CD4-positive, alpha-beta T cell treated with Interleukin-10 for 1 hour (primary cell): ENCODE results near the gene FAAP20.
A peak's percentile ranks its signal among the peaks of the same experiment; 100 is the strongest.

Source experiments
- DNase-seq: peaks from one replicate; pipeline ENCODE4 v3.0.0-alpha.2; 2020

The FAAP20 gene, protein sequence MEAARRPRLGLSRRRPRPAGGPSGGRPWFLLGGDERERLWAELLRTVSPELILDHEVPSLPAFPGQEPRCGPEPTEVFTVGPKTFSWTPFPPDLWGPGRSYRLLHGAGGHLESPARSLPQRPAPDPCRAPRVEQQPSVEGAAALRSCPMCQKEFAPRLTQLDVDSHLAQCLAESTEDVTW

DNA sequence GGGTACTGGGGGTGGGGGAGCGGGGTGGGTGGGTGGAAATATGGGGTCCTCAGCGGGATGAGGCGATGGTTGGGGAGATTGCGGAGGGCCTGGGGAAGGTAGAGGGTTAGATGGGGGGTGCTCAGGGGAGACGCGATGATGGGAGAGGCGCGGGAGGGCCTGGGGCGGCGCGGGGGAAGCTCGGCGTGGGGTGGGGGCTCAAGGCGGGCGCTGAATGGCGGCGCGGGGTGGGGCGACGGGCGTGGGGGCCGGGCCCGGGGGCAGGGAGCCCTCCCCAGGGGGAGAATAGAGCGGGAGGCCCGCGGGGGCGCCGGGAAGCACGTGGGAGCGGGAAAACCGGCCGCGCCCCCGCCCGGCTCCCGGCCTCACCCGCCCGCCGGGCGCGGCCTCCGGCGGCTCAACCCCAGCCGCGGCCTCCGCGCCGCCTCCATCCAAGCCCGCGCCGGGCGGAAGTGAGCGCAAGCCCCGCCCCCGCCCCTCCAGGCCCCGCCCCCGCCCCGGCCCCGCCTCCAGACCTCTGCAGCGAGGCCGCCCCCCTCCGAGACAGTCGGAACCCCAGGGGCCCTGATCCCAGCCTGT lies at the start of gene FAAP20:
Gene FAAP20, minus strand, starts transcription at position 454 of the 579 bp plus-strand sequence. Its CDS starts 23 bp downstream, at position 431.
- DNase-seq: peak; percentile 84

DNA sequence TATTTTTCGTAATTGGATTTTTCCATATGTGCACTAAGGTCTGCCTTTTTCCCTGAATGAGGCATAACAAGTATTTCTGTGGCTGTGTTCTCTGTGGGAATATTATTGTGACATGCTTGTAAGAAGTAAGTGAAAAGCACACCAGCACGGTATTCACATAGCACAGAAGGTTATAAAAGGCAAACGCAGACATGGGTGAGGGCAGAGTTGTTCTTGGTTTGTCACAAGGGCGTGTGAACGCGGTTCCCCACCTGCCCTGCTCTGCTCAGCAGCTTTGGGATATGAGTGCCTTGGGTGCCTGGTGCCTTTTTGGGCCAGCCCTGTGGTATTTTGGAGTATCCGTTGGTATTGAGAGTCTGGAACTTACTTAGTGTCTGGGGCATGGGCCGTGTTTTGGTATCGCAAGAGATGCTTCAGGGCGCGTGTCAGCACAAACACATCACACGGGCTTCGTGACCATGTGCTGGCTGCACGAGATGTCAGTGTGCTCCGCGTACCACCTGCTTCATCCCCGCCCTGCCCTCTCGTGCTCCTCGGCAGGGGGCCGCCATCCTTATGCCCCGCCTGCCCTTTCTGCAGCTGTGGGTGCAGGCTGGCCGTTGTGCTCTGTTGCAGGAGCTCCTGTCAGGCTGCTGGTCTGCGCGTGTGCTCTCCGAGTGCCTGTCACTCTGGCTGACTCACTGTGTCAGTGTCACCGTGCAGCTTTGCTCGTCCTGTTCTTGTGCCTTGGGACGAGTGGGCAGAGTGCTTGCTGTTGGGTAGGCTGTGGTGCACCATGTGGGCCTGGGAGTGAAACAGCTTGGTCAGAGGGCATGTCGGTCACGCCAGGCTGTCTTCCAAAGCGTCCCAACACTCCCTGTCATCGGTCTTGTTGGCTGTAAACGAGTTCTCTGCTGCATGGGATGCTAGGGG lies 48.5 kb upstream of the FAAP20 start:
- no peak for DNase-seq

DNA sequence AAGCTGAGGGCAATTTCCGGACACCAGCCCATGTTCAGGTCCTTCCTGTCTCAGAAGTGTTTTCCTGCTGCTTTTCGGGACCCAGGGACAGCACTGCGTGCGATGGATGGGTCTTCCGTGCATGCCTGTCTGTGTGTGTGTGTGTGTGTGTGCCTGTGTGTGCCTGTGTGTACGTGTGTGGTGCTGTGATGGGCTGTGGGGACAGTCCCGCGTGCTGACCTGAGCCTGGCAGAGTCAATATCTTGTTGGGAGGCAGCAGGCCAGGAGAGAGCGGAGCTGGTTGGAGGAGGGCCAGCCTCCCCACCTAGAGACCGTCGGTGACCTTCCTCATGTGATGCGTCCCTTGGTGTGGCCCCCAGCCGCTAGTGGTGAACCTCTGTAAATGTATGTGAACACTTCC lies 47.2 kb upstream of the FAAP20 start:
- DNase-seq: no peak

DNA sequence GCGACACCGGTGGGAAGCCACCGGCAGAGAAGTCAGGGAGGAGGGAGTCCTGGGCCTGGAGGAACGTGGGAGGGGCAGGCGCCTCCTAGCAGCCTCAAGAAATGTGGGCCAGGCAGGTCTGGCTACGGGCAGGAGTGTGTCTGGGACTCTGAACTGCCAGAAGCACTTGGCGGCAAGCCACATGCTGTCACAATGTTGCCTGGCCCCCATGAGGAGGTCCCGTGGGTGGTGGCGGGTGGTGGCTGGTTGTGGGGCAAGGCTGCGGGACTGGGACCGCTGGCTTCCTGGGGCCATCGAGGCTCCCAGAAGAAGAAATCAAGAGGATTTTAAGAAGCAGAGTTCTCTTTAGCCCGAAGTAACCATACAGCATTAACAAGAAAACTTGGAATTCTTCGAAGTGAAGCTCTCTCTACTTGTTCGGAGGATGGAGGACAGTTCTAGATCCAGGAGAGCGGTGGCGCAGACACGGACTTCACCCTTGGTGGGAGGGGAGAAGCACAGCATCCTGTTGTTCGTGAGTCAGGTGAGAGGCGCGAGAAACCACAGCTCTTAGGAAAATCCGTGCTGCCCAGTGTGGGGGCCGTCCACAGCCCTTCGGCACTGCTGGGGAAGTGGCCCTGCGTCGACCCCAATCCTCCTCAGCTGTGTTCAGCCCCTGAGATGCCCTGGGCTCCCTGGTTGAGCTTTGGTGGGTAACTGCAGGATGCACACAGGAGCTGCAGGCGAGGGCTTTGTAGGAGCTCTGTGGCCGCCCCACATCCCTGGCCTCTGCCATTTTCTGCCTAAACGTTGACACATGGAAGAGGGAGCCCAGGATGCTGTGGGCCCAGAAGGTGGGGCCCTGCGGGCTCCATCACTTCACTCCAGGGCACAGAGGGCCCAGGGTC lies 45.9 kb upstream of the FAAP20 start:
- no peak for DNase-seq

DNA sequence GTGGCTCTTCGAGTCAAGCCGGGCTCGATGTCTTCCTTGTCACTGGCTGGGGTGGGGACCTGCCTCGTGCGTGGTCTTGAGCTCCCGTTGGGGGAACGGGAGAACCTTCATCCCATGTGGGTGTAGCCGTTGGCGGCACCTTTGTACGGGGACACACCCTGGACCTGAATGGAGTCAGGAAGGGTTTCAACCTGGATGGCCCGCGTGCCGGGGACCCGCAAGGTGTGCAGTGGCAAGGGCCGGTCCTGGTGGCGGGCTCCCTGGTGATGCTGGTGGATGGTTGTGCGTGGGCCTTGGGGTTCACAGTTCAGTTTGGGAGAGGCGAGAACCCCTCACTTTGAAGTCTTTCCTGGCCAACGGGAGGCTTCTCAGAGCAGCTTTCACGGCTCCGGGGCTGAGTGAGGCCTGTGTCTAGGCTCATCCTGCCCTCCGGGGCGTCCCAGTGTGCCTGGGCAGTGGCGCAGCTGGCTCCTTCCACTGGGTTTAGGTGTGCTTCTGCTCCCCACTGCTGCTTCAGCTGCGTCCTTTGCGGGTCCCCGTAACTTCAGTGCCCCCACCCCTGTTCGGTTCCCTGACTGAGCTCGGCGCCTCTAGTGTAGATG lies 44.9 kb upstream of the FAAP20 start:
- no peak for DNase-seq

DNA sequence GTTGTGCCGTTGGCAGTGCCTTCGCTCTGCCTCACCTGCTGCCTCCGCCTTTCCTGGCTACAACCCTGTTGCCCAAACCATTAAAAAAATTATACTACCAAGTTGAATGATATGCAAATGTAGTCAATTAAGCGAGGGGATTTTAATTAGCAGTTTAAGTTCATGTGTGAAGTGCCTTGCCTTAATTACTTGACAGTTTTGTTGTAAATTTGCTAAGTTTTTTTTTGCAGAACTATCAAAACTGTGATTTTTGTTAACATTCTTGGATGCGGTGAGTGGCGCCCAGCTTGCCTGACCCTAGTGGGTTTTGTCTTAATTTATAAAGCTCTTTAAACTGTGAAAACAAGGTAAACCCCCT lies 44.4 kb upstream of the FAAP20 start:
- DNase-seq: no peak

DNA sequence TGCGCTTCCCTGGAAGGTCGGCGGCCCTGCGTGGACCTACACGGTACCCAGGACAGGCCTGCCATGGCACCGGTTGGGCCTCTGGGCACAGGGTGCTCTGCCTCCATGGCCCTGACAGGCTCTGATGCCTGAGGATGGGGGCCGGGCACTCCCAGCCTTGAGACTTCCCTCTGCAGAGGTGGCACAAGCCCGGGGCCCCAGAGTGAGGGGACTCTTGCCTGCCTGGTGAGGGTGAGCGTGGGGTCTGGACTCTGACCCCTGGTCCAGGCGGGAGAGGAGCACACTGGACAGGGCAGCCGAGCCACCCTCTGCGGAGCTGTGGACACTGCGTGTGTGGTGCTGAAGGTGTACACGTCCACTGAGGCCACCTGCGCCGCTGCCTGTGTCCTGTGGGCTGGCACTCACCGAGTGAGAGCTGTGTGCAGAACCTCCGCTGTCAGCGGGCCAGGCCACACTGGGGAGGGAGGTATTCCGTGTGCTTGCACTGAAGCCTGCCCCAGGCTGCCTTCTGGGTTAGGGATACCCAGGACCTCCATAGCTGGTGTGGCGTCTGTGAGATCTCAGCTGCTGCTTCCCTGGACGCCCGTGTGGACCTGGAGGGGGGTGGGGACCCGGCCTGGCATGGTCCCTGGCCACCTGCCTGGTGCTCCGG lies 43.9 kb upstream of the FAAP20 start:
- no peak for DNase-seq

DNA sequence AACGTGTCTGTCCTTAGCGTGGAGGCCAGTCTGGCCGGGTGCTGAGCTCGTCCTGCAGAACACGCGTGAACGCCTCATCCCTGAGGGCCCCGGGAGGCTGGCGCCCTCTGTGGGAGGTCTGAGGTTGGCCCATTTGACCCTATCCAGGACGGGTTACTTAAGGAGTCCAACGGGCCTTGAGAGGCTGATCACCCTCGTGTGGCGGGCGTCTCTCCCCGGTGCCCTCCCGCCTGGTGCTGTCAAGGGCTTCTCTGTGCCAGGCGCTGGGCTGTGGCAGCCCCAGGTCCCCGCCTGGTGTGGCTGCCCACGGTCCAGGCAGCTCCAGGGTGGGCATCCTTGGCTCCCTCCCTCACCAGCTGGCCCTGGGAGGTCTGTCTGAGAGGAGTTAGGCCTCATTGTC lies 43.2 kb upstream of the FAAP20 start:
- no peak for DNase-seq

DNA sequence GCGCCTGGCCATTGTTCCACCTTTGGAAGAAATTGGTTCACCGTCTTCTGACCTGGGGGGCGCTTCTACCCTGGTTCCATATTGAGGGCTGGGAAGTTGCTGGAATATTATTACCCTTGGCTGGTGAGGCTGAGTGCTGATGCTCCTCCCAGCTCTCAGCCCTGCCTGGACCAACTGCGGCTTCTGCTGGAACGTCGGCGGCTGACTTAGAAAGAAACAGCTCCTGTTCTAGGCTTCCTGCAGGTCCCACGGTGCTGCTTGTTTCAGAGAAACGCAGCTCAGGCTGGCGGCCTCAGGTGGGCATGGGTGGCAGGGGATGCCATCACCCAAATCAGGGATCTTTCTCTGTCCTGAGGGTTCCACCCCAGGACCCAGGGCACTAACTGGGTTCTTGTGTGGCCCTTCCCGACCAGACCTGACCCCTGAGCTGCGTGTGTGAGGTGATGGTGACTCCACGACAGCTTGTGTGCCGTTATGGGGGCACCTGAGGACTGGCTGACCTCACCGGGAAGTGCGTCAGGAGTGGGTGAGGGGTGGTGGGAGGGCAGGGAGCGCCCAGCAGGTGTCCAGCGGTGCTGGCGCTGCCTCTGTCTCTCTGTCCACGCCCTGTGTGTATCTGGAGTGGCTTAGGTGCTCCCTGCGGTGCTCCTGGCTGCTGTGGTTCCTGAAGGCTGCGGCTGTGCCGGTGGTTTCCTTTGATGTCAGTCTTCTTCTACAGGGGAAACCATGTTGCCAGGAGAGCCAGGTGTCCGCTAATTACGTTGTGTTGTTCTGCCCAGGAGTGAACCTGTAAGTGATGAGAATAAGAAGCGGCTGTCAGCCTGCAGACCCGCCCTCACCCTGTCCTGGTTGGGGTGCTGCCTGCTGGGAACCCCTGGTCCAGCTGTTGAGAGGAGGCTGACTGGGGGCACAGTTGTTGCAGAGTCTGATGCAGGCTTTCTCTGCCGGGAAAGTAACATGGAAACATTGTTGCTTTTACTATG lies 42.4 kb upstream of the FAAP20 start:
- DNase-seq: peak; percentile 74

DNA sequence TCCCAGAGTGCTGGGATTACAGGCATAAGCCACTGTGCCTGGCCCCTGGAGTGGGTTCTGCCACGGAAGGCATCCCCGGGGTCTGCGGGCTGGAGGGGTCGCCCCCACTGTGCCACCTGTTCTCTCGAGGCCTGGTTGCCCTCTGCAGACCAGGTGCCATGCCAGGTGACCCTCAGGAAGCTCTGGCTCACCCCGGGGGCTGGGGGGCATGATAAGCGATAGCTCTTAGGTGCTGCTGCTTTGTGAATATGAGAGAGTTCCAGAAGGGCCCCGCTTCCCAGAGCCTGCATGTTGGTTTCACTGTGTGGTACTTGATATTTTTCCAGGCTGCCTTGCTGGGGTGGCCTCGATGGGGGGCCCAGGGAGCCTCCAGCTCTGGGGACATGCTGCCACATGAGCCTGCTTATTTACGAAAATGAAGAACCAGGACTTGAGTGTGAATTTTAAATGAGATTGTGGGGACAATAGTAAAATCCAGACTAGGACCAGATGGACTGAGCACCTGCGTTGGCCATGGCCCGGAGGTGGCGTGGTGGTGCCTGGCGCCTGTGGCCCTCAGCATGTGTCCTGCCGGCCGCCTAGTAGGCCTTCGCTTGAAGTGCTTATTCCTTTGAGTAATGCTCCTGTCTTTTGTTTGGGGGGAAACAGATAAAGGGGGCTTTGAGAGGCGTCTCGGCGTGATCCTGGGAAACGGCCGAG lies 40.9 kb upstream of the FAAP20 start:
- DNase-seq: no peak

DNA sequence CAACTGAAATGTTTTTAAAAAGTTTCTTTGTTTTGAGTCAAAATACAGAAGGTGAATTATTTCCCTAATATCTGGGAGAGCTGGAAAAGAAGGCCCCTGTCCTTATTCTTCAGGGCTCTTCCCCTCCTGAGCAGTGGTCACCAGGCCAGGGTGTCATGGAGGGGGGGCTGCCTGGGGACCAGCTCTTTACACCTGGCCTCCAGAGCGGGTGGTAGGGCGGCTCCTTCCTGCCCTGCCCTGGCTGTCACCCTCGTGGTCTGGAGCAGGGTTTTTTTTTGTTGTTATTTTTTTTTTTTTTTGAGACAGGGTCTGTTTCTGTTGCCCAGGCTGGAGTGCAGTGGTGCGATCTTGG lies 40.2 kb upstream of the FAAP20 start:
- peak; percentile 56 for DNase-seq

DNA sequence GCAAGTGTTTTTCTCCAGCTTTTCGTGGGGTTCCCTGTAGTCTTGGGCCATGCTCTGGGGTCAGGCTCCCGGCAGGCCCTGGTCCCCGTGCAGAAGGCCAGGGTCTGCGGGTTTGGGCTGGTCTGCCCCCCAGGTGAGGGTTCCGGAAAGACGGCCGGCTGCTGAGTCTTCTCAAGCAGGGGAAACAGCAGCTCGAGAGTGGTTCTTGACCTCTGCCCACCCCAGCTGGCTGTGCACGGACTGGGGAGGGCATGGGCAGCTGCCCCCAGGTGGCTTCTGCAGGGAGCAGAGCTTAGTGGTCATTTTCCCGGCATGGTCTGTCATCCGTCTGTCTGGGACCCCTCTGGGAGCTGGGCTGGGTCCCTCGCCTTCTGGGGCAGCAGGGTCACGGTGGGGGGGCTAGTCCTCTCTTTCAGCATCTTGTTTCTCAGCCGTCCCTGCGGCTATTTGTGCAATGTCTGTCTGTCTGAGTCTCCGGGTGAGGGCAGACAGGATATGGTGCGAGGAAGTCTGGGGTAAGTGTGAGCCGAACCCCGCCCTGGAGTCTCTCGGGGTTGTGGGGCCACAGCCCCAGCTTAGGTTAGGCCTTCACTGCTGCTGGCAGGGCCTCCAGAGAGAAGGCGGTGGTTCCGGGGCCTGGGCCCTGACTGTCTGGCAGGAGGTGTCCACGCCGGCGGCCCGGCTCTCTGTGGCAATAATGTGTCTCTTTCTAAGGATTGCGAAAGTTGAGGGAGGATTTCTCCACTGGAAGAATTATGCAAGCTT lies 39.6 kb upstream of the FAAP20 start:
- peak; percentile 88 for DNase-seq

DNA sequence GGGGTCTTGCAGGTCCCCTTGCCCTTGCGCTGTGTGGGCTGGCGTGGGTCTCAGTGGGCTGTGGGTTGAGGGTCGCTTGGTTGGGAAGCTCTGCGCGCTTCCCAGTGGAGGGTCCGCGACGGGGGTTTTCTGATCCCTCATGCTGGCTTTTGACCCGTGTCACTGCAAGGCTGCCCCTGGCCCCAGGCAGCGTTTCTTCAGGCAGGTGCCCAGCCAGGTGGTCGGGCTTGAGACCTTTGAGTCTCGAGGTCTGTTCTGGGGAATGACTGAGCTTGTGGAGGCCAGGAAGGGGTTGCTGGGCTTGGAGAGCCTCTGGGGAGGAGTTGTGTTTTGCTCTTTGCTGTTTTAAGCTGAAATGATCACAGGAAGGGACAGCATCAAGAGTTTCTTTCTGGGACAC lies 38.9 kb upstream of the FAAP20 start:
- no peak for DNase-seq

DNA sequence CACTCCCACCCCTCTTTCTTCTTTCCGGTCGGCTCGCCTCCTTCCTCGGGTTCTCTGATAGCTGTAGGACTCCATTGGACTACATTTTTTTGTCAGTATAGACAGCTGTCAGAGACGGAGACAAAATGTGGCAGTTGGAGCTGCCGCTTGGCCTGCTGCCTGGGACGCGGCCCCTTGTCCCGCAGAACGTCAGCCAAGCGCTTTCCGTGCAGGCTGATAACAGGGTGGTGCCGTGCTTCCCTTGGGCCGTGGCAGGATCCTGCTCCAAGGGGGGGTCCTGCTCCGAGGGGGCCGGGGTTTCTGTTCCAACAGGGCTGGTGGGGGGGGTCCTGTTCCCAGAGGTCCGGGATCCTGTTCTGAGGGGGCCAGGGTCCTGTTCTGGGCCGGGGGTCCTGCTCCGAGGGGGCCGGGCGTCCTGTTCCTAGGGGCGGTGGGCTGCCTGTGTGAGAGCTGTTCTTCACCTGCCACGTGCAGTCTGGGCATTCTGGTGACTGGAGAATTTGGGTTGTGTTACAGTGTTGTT lies 38.4 kb upstream of the FAAP20 start:
- DNase-seq: no peak

DNA sequence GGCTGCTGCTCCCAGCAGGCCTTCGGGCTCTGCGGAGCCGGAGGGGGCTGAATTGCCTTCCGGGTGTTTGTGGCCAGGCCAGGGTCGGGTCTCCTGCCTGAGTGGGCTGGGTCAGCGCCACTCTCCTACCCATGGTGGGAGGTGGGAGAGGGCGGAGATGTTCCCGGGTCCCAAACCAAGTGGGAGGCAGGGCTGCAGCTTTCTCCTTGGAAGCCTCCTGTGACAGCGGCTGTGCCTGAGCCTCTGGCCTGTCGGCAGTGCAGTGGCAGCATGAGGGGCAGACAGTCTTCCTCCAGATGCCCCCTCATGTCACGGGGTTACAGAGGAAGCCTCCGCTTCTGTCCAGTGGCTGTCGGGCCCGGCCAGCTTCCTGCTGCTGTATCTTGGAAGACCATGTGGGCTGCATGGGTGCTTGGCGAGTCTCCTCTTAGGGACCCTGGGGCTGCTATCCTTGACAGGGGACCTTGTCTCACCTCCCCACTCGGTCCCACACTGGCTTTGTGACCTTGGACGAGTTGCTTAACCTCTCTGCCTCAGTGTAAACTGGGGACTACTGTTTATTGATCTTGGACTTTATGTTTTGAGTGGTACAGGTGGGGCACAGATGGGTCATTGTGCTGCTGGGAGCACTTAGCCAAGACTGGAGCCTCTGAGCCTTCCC lies 37.8 kb upstream of the FAAP20 start:
- DNase-seq: no peak

DNA sequence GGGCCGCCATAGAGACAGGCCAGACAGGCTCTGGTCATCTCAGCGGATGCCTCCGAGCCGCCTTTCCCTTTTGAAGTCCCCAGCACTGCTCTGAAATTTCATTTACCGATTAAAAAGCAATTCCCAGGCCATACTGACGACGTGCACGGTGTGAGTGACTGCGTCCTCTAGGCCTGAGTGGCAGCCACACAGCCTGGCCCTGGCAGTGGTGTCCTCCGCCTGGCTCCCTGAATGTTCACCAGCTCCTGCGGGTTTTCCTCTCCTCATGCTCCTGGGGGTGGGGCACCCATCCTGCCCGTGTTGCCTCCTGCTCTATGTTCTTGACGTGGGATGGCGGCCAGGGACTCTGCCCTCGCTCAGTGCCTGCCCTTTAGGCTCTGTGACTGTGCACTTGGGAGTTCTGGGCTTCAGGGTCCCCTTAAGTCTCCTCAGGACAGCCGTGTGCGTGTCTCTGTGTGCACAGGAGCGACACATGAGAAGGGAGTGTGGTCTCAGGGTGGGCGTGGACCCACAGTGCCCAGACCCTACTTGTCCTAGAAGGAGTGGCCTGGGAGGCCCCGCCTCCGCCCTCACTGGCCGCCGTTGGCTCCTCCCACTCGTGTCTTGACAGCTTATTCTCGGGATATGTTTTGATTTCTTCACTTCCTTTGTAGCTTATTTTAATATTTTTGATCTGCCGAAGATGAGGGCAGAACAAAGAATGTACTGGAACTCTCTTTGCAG lies 37.1 kb upstream of the FAAP20 start:
- peak; percentile 87 for DNase-seq

DNA sequence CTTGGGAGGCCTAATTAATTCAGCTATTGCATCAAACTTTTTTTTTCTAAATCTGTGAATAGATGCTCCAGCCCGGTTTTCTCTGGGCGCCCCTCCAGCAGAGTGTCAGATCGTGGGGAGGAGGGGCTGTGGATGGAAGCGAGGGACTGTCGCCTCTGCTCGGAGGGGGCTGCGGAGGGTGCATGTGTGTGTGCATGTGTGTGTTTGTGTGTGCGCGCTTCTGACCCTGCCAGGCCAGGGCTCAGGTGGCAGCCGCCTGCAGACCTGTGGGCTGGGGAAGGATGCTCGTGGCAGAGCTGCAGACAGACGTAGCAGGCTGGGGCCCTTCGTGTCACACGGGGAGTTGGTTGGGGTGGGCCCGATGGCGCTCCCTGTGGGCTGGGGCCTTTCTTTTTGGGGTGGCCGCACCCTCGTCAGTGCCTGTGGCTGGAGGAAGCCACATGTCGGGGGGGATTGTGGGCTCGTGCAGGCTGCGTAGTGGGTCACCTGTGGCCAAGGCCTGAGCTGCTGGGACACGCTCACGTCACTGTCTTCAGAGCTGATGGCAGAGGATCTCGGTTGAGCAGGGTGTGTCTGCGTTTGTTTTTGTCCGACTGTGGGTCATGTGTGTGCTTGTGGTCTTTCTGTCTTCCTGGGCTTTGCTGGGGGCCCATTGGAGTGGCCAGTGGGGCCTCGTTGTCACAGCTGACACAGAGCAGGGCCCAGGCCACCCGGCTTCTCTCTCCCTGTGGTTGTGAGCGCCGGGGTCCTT lies 36.4 kb upstream of the FAAP20 start:
- peak; percentile 67 for DNase-seq
